HG02840 (cell line): ENCODE results near the gene CALB2.

ENCODE experiments used
- ATAC-seq: cut with Tn5 transposase; IDR thresholded peaks from one replicate; pipeline ENCODE4 v1.9.1; 2021; ENCODE audit warnings: mild to moderate bottlenecking, moderate library complexity, moderate number of reproducible peaks; ENCODE audit not compliant: unreplicated experiment, low FRiP score

The CALB2 gene

DNA sequence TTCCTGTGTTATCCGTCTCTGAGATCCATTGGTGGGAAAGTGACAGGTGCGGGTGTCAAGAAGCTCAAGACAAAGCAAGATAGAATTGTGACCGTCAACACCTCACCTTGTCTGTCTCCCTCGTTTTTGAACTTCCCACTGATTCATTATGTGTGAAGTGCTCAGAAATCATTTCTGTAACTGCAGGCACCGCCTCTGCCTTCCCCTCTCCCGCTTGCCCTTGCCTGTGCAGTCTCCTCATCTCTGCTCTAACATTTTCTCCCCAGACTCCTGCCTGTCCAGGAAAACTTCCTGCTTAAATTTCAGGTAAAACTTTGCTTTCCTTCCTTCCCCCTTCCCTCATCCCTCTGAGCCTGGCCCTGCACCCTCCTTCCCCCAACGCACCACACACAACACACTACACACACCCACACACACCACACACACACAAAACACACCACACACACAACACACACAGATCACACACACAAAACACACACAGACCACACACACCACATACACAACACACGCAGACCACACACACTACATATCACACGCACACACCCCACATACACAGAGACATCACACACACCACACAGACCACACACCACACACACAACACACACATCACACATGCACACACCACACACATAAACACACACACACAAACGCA is 25.7 kb downstream of the CALB2 start:
- no peak for ATAC-seq

DNA sequence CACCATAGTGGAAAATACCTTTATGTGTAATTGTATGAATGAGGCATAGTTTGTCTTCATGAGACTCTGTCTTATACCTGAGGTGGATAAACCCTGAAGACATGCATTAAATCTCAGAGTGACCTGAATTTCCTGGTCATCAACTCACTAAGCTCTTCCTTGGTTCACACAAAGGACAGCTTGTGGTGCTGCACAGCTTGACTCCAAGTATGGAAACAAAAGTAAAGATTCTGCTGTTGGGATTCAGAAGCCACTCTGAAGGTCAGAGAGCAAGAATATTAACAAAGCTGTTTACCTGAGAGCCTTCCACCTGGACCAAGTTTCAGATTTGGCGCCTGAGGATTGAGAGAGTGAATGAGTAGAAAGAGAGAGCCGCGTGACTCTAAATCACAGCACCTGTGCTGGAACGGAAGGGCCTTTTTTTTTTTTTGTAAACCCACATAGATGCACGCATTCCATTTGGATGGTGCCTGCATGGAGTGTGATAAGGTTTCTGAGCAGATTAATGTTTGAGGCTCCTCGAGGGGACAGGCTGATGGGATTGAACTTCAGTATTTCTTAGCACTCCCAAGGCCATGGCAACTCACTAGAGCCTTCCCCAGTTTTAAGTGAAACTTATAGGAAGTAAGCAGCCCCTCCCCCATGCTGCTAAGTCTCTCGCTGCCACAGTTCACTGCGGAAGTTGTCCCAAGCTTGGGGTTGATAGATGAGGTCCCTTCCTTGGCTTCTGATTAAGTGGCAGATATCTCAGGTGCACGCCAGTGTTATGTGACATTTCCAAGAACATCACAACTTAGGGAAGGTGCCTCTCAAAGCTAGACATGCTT is 28.7 kb downstream of the CALB2 start:
- no peak for ATAC-seq

DNA sequence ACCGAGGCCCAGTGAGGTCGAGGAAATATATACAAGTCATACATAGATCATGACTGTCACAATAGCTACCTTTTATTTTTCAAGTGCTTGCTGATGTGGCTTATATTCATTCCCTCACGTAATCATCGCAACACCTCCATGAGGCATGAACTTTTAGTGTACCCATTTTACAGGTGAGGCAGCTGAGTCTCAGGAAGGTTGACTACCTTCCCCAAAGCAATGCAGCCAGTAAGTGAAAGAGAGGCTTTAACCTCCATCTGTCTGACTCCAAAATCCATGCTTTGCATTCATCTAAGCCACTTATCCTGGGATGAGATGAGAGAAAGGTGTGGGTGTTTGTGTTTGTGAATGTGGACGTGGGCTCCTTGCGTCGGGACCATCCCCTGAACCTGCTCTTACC is 30.8 kb downstream of the CALB2 start:
- ATAC-seq = no peak

DNA sequence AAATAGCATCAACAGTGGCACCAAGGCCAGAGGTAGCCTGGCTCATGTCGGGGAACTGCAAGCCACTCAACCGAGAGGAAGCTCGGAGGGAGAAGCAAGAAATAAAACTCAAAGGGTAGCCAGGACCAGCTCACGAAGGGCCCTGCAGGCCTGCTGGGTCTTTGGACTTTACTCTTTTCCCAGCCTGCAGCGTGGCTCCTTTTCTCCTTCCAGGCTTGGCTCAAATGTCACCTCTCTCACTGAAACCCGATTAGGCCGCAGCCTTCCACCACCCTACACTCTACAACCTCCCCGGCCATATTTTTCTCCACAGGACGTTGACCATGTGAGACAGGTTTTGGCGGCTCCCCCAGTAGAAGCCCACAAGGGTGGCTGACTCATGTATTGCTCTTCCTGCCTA is 38.1 kb downstream of the CALB2 start:
- ATAC-seq = no peak

DNA sequence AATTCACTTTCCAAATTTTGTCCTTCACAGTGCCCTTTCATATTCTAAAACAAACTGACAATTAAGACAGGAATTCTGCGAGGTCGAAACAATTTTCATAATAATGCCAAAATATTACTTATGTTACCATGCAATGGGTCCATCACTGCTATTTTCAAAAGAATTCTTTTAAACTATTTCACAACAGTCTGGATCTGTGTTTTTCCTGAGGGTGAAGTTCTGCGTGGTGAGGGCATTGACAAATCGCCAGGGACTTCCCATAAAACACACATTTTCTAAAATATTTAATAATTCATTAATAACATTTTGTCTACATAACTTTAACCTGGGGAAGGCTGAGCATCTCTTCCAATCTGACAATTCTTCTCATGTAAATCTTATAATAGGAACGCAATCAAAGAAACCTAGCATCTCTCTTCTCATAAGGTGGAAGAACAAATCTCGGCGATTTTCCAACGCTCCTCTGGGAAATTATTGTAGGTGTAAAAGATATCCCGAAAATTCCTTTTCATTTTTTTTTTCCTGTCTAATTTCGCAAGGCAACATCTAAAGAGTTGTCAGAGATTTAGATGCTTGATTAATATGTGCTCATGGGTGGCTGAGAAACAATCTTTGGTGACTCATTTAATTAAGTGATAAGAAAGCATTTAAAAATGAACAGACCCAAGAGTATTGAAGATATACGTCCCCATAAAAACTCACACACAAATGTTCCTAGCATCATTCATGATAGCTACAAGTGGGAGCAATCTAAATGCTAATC is 41.5 kb downstream of the CALB2 start:
- ATAC-seq = no peak

DNA sequence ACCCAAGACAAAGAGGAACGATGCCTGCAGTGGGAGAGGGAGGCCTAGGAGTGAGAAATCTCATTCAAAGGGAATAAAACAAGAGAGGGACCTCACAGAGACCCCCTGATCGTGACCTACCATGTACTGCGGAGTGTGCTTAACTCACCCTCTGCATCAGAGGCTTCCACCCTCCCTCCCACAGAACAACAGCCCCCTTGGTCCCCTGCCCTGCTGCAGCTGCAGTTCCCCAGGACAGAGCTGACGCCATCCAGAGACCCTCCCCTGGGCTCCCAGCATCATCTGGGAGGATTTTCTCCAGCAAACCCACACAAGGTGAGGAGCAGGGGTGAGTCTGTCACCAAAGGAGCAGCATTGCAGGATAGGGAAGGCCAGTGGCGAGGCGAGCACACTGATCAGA is 43.5 kb downstream of the CALB2 start:
- ATAC-seq = no peak

DNA sequence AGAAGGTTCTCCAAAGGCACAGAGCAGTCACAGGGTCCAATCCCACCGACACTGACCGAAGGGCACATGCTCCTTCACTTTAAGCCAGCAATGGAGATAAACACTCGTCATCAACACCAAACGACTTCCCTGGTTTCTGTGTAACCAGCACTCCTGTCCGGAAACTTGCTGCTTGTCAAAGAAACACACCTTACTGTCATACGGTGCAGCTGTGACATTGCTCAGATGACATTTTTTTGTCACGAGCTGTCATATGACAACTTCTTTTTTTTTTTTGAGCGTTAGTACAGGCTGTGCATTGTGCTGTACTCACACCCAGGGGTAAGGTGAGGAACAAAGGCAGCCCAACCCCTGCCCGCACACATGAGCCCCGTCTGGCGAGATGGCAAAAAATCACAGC is 44.2 kb downstream of the CALB2 start:
- no peak for ATAC-seq

DNA sequence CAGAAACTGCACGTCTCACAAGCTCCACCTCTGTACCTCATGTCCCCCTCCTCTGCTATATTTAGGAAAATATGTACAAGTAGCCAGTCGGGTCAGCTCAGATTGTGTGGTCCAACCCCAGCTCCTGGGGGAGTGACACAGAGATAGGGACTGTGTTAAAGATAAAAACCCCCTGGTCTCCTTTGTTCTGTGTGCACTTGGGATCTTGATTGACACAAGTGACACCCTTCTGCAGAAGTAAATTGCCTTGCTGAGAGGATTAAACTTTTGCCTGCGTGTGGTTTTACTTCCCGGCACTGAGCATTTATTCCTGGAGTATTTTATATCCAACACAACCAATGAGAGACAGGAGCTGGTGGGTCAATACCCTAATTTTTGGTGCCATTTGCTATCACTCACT is 45.8 kb downstream of the CALB2 start:
- ATAC-seq = no peak

DNA sequence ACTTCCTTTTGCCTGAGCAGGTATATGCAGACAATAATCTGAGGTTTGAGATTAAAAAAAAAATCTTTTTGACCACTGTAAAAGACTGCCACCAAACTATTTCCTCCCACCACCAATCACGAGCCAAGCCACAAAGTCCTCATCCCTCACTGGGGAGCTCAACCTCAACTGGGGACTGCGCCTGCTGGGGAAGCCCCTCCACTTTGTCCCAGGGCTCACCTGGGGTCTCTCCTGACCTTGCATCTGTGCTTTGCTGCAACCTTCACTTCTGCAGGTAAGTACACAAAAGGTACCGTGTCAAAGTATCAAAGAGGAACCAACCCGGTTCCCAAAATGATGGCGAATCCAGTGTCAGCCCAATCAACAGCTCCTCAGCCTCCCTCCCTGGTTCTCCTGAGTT is 47.8 kb downstream of the CALB2 start:
- no peak for ATAC-seq

DNA sequence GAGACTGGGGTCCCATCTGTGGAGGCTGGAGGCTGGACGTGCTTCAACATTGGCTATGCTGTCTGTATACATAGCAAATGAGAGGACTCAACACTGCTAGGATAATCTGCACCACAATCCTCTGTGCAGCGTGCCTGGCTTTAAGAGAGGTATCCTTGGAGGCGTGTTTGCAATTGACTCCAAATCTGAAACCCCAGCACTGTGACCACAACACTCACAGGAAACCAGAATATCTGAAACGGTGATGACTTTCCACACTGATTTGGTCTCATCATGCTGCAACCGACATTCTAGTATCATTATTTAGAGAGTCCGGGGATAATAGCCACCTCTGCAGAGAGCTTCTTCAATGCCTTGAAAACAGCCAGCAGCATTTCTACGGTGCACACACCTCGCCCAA is 48.2 kb downstream of the CALB2 start:
- ATAC-seq = no peak

DNA sequence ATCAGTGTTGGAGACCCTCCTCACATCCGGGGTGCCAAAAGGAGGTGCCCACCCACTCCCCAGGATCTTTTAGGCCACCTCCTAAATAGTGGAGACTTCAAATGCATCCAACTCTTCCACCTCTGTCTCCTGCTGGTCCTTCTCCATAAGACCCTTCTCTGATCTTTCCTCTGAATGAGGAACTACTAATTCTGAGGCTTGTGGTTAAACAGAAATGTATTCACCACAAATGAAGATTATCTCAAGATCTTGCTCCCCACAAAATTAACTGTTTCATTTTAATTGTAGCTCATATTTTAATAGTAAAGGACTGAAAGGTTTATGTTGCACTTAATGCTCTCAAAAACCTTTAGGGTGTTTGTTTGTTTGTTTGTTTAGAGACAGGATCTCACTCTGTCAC is 49.2 kb downstream of the CALB2 start:
- no peak for ATAC-seq

DNA sequence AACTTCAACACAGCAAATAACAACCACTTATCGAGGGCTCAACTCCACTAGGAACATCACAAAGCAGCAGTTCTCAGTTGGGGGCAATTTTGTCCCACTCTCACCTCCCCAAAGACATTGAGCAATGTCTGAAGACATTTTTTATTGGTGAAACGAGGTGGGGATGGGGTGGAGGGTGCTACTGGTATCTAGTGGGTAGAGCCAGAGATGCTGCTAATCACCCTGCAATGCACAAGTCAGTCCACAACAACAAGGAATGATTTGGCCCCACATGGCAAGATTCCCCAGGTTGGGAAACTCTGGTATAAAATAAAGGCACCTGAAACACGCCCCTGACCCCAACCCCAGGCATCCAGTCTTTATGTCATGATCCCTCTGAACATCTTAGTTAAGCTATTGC is 50.0 kb downstream of the CALB2 start:
- ATAC-seq = no peak

DNA sequence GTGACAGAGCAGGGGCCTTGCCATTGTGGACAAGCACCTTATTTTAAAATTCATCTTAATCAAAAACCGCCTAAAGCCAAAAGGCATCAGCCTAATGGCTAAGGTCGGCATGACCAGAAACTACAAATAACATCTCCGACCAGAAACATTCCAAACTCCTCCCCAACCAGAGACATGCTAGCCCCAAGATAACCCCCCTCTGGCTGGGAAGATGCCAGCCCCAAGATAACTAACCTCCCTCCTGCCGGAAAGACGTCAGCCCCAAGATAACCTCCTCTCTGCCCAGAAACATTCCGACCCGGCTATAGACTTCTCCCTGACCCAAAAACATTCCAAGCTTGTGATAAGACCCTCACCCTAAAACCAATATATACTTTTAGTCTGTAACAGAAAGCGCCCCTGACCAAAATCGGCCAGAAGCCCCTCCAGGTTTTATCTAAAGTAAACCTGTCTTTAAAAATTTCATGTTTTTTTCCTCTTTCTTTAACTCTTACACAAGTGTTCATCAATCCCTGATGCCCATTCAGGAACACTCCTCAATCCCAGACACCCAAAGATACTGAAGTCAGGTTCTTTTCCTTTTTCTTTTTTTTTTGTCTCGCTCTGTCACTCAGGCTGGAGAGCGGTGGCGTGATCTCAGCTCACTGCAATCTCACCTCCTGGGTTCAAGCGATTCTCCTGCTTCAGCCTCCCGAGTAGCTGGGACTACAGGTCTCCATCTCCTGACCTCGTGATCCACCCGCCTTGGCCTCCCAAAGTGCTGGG is 50.7 kb downstream of the CALB2 start:
- no peak for ATAC-seq

DNA sequence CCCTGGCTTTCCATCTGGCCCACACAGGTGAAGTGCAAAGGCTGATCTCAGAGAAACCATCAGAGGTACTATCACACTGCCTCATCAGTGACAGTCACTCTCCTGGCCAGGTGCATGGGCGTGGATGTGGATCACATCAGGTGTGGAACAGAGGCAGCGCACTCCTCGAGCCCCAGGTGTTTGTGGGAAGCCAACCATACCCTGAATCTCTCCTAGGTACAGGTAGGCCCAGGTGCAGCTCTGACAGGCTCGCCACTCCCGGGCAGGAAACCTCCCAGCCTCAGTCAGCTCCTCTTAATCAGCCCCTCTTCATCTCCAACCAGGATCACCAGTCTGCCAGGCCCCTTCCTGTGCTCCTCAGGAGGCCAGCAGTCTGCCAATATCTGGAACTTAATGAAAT is 51.6 kb downstream of the CALB2 start:
- no peak for ATAC-seq

DNA sequence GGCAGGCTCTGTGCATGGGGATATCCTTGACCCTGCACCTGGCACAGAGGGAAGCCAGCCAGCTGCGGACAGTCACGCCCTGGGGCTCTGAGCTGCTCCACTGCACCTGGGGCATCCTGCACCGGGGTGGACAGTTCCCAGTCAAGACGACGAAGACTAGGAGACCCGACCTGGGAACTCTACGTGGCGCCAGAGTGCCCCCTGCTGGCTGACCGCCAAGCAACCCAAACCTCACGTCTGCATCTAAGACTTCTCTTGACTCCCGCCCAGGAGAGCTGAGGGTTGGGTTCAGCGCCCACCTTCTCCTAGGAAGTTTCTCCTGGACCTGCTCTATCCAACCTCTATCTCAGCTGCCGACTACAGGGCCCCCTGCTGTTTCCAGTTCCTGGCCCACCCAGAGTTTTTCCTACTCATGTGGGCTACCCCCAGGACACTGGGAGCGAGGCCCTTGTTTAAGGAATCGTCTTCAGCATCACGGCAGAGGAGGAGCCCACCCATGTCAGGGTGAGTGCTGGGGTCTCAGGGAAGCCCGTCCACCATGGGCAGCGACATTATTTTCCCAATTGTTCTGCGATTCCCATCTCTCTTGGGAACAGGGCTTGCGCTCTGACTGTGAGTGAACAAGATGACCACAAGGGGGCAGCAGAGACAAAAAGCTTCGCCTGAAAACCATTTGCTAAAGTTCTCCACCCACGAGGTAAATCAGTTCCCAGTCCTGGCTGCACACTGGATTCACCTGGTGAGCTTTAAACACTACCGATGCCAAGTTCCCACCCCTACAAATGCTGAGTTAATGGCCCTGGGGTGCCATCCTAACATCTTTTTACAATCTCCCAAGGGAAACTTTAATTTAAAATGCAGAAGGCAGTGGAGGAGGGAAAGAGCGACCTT is 54.0 kb downstream of the CALB2 start:
- ATAC-seq = no peak

DNA sequence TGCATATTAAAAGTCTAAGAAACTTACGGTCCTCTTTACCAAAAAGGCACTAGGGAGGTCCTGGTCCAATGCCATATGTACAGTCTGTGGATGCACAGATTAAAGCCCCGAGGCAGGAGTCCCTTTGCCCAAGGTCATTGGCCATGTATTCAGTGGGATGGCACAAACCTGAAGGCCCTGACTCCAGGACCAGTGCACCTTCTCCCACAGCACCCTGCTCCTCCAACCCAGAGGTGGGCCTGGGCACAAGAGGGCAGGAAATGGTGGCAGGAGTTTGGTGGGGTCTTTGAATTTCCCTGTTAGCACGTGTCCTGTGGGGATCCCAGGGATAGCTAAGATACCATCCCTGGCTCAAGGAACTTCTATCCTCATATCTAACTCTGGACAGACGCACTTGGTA is 54.8 kb downstream of the CALB2 start:
- no peak for ATAC-seq

DNA sequence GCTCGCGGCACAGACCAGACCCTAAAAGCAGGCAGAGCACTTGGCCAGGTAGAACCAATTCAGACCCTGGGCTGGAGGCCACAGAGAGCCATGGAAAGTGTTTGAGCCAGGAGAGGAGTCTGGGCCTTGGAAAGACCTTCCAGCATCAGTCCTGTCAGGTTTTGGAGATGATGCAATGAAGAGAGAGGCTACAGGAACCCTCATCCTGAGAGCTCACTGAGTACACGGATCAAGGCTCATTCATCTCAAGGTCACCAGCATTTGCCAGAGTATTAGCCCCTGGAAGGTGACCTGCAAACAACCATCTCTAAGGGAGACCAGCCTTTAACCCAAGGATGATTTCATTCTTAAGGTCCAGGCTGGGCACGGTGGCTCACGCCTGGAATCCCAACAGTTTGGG is 55.5 kb downstream of the CALB2 start:
- ATAC-seq = no peak

DNA sequence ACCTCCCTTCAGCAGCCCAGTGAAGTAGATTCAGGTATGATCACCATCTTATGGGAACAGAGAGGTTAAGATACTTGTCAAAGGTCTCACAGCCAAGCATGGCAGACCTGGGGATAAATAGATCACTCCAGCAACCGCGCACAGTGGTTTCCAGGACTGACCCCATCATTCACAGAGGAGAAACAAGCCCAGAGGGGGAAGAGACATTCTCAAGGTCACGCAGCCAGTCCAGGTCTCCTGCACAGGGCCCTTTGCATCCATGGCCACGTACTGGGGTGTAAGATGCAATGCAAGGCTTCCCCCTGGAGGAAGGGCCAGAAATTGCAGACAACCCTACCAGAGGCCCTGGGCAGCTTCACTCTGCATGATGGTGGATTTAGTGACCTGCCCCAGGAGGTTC is 63.4 kb downstream of the CALB2 start:
- ATAC-seq = no peak

DNA sequence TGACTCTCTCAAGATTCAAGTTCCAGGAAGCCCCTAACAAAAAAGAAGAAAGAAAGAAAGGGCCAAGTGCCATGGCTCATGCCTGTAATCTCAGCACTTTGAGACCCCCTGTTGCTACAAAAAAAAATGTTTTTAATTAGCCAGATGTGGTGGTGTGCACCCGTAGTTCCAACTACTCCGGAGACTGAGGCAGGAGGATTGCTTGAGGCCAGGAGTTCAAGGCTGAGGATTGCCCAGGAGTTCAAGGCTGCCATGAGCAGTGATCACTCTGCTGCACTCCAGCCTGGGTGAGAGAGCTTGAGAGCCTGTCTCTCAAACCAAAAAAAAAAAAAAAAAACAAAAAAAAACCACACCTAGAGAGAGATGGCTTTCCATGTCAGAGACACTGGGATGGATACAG is 64.5 kb downstream of the CALB2 start:
- ATAC-seq = no peak

DNA sequence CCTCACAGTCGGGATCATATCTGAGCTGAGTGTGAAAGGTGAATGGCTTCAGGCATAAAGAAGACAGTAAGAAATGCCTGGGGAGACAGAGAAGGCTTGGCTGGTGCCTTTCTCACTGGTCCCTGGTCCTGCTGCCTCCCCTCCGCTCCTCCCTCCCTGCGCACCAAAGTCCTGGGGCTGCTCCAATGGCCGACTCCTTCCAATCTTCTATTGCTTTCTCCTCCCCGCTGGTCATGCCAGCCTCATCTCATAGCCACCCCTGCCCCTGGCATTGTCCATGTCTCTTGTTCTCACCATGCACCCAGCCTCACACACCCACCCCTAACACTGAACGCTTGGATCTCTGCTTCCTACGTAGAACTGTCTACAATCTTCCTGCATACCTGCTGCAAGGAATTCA is 65.3 kb downstream of the CALB2 start:
- no peak for ATAC-seq
